Ishikawa (cell line): ENCODE data around the gene SLC24A3.

Experiments
- CEBPB ChIP-seq: IDR thresholded peaks from 2 replicates; pipeline ENCODE4 v1.6.1; 2012
- EP300 ChIP-seq: IDR thresholded peaks from 2 replicates; pipeline ENCODE4 v1.6.1; 2012; ENCODE audit warnings: borderline replicate concordance
- FOXM1 ChIP-seq: IDR thresholded peaks from 2 replicates; pipeline ENCODE4 v1.6.1; 2012; ENCODE audit warnings: low read depth, borderline replicate concordance
- NFIC ChIP-seq: IDR thresholded peaks from 2 replicates; pipeline ENCODE4 v1.6.1; 2012
- RAD21 ChIP-seq: IDR thresholded peaks from 2 replicates; pipeline ENCODE4 v1.6.1; 2012; ENCODE audit warnings: low read depth
- TAF1 ChIP-seq: IDR thresholded peaks from 2 replicates; pipeline ENCODE4 v1.6.1; 2012; ENCODE audit warnings: low read depth, mild to moderate bottlenecking
- ZBTB7A ChIP-seq: IDR thresholded peaks from 2 replicates; pipeline ENCODE4 v1.6.1; 2012; ENCODE audit warnings: low read depth
- TF ChIP-seq, protein P1 (sequence below): IDR thresholded peaks from 2 replicates; pipeline ENCODE4 v1.6.1; 2012; ENCODE audit warnings: low read depth, mild to moderate bottlenecking
- TF ChIP-seq, protein P2 (sequence below): IDR thresholded peaks from 2 replicates; pipeline ENCODE4 v1.6.1; 2012

DNA sequence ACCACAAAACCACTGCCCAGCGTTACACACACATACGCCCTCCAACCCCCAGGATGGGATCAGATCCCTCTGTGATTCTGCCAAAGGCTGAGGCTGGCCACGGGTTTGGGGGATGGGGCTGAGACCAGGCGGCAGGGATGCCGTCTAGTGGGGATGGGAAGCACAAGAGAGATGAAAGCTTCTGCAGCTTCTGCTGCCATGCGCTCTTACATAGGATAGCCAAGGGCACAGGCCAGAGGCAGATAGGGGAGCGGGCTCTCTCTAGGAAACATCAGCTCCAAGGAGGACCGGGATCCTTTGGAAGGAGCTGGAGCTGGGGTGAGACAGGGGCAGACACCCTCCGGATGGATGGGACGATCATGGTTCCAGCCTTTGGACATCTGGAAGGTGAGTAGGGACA lies 526.9 kb downstream of the SLC24A3 start:
- no peak for TF ChIP-seq ZBTB7A
- TF ChIP-seq EP300, result no peak
- TF ChIP-seq TAF1, result no peak
- no peak for TF ChIP-seq FOXM1
- TF ChIP-seq CEBPB, result no peak
- no peak for TF ChIP-seq NFIC
- TF ChIP-seq, protein P1, sequence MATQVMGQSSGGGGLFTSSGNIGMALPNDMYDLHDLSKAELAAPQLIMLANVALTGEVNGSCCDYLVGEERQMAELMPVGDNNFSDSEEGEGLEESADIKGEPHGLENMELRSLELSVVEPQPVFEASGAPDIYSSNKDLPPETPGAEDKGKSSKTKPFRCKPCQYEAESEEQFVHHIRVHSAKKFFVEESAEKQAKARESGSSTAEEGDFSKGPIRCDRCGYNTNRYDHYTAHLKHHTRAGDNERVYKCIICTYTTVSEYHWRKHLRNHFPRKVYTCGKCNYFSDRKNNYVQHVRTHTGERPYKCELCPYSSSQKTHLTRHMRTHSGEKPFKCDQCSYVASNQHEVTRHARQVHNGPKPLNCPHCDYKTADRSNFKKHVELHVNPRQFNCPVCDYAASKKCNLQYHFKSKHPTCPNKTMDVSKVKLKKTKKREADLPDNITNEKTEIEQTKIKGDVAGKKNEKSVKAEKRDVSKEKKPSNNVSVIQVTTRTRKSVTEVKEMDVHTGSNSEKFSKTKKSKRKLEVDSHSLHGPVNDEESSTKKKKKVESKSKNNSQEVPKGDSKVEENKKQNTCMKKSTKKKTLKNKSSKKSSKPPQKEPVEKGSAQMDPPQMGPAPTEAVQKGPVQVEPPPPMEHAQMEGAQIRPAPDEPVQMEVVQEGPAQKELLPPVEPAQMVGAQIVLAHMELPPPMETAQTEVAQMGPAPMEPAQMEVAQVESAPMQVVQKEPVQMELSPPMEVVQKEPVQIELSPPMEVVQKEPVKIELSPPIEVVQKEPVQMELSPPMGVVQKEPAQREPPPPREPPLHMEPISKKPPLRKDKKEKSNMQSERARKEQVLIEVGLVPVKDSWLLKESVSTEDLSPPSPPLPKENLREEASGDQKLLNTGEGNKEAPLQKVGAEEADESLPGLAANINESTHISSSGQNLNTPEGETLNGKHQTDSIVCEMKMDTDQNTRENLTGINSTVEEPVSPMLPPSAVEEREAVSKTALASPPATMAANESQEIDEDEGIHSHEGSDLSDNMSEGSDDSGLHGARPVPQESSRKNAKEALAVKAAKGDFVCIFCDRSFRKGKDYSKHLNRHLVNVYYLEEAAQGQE, result no peak
- TF ChIP-seq RAD21, result no peak
- TF ChIP-seq, protein P2, sequence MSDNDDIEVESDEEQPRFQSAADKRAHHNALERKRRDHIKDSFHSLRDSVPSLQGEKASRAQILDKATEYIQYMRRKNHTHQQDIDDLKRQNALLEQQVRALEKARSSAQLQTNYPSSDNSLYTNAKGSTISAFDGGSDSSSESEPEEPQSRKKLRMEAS, result no peak
